ENCODE results near the gene ATE1.

The ATE1 gene

DNA sequence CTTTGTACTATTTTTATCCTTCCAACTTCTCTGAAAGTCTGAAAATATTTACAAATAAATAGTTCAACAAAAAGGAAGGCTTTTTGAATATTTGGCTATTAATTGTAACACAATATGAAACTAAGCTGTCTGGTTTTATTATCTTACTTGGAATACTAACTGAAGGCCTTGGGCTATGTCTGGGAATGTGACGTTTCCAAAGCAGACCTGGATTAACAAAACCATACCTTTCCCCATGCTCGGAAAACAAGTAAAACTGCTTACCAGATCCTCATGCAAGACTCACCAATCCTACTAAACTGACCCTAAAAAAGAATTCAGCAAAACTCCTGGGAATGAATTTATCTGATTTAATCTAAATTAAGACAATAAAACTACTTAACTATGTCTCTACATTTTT is 116.4 kb downstream of the ATE1 start:
- no peak for DNase-seq (ENCODE audit: low read depth)
- no peak overlapping the region for H3K4me3 ChIP-seq (ENCODE audit: low read length)

DNA sequence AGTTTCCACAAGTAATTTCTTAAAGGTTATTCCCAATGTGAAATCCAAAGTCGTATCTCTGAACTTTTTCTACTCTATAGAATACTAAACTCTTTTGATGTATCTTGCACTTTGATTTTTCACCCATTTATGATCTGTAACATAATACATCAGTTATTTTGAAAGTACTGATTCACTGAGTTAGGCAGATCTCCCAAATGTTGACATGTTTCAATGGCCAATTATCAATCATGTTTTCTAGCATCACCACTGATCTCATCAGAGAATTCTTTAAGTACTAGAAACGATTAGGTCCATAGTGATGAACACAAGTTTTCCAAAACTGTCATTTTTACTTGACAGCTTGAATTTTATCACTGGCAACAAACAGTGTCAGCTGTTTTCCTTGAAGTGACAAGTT is 119.0 kb downstream of the ATE1 start:
- no peak overlapping the region for H3K4me3 ChIP-seq (ENCODE audit: low read length)
- TF ChIP-seq, protein P1, sequence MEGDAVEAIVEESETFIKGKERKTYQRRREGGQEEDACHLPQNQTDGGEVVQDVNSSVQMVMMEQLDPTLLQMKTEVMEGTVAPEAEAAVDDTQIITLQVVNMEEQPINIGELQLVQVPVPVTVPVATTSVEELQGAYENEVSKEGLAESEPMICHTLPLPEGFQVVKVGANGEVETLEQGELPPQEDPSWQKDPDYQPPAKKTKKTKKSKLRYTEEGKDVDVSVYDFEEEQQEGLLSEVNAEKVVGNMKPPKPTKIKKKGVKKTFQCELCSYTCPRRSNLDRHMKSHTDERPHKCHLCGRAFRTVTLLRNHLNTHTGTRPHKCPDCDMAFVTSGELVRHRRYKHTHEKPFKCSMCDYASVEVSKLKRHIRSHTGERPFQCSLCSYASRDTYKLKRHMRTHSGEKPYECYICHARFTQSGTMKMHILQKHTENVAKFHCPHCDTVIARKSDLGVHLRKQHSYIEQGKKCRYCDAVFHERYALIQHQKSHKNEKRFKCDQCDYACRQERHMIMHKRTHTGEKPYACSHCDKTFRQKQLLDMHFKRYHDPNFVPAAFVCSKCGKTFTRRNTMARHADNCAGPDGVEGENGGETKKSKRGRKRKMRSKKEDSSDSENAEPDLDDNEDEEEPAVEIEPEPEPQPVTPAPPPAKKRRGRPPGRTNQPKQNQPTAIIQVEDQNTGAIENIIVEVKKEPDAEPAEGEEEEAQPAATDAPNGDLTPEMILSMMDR (conservative IDR thresholded peaks at IDR 0.05; ENCODE audit: low read depth, low read length), result no peak
- DNase-seq (ENCODE audit: low read depth), result no peak

More for the DNA sequence above, 116.4 kb downstream of the ATE1 start:
- TF ChIP-seq, protein P1 (conservative IDR thresholded peaks at IDR 0.05; ENCODE audit: low read depth, low read length), result no peak

DNA sequence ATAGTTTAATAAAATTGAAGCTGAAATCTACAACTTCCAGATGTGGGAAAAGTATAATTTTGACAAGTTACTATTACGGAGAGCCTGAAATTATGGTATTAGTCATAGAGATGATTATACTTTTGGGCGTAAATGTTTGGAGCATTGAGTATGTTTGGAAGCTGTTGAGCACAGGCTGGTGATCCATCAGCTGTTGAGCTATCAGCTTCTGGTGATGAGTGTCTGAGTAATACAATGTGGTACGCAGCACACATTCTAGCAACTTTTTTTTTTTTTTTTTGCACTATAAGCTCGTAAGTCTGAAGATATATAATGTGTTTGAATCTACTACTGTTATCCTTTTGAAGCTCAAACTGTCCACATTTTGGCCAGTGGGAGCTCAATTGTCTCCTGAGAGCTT is 123.4 kb downstream of the ATE1 start:
- DNase-seq (ENCODE audit: low read depth), result no peak
- TF ChIP-seq, protein P1 (conservative IDR thresholded peaks at IDR 0.05; ENCODE audit: low read depth, low read length), result no peak
- H3K4me3 ChIP-seq (ENCODE audit: low read length), result no peak overlapping the region

- no peak overlapping the region for H3K4me3 ChIP-seq (ENCODE audit: low read length)
- TF ChIP-seq, protein P1 (conservative IDR thresholded peaks at IDR 0.05; ENCODE audit: low read depth, low read length), result no peak
- DNase-seq (ENCODE audit: low read depth), result no peak
Observed at GRCh38 chr10:121803611-121804010, 124.2 kb downstream of the ATE1 start.

DNA sequence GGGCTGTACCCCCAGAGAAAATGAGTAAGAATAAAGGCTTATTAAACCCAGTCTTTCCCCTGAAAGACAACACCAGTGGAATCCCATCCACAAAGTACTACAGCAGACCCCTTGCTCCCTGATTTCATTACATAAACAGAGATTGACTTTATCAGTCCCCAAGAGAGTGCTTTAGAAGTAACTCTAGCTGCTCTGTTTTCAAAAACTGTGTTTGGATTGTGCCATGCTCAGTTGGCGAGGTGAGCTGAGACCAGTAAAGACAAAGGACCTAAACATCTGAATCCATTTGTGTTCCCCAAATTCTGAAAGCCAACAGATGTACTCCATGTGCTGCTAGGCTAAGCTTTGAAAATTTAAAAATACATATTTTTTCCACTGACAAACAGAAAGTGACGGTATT is 127.0 kb downstream of the ATE1 start:
- DNase-seq (ENCODE audit: low read depth), result no peak
- TF ChIP-seq, protein P1 (conservative IDR thresholded peaks at IDR 0.05; ENCODE audit: low read depth, low read length), result no peak
- H3K4me3 ChIP-seq (ENCODE audit: low read length), result no peak overlapping the region

DNA sequence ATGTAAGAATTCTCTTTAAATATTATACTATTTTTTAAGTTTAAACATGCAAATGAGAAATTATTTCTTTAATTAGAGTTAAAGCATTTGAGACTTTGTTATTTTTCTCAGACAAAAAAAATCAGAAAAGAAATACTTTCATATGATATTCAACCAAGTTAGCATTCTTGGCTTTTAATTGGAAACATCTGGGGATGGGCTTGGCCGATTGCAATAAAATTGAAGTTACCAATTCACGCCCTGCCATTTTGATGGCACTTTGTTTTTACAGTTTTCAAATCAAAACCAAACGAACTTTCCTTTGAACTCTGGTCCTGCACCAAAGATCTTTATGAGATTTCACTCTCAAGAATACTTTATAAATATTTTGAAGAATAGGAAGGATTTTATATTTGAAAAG is 127.7 kb downstream of the ATE1 start:
- DNase-seq (ENCODE audit: low read depth), result no peak
- TF ChIP-seq, protein P1 (conservative IDR thresholded peaks at IDR 0.05; ENCODE audit: low read depth, low read length), result no peak
- no peak overlapping the region for H3K4me3 ChIP-seq (ENCODE audit: low read length)

- no peak for DNase-seq (ENCODE audit: low read depth)
- TF ChIP-seq, protein P1 (conservative IDR thresholded peaks at IDR 0.05; ENCODE audit: low read depth, low read length), result no peak
- H3K4me3 ChIP-seq (ENCODE audit: low read length), result no peak overlapping the region
Observed at GRCh38 chr10:121797490-121797889, 130.3 kb downstream of the ATE1 start.

All from retinal pigment epithelial cell (primary cell).